GM12891 (cell line): ENCODE data around the gene FMN1.
"Not testable (repeated sequence)": the region's sequence is repeated elsewhere in the genome, so short reads cannot be mapped to it uniquely, and the experiment has no call there.

ENCODE experiments used
- DNase-seq: peaks from one replicate; pipeline ENCODE4 v3.0.0; 2011; ENCODE audit warnings: low spot score; ENCODE audit not compliant: insufficient read length
- FAIRE-seq: peaks from 2 replicates; lab custom pipeline; 2011; peaks lifted over from hg19 to GRCh38; lab: Jason Lieb, UNC
- PAX5 ChIP-seq: IDR thresholded peaks from 2 replicates; pipeline ENCODE4 v1.6.1; 2011; ENCODE audit warnings: low read length, moderate library complexity, mild to moderate bottlenecking; ENCODE audit not compliant: insufficient read depth, severe bottlenecking
- POLR2A ChIP-seq: IDR thresholded peaks from 2 replicates; pipeline ENCODE4 v1.6.1; 2011; ENCODE audit warnings: low read depth, low read length, control low read depth
- POLR2AphosphoS5 ChIP-seq: IDR thresholded peaks from 2 replicates; pipeline ENCODE4 v1.6.1; 2011; ENCODE audit warnings: low read depth, low read length, control low read depth
- POU2F2 ChIP-seq: IDR thresholded peaks from 2 replicates; pipeline ENCODE4 v1.6.1; 2011; ENCODE audit warnings: low read depth, mild to moderate bottlenecking, control low read depth, low read length, moderate library complexity
- SPI1 ChIP-seq: IDR thresholded peaks from 2 replicates; pipeline ENCODE4 v1.6.1; 2011; ENCODE audit warnings: low read depth, low read length, control low read depth
- TAF1 ChIP-seq: IDR thresholded peaks from 2 replicates; pipeline ENCODE4 v1.6.1; 2011; ENCODE audit warnings: low read depth, low read length, control low read depth

The FMN1 gene

GRCh38 chr15:33086500-33087121 is 107.9 kb downstream of the FMN1 start:
- FAIRE-seq = peak; percentile 9
- TF ChIP-seq PAX5 (no peak), SPI1 (no peak), POLR2A (no peak)
- no peak for DNase-seq

- TF ChIP-seq POLR2A = no peak
- no peak for TF ChIP-seq PAX5
- no peak for TF ChIP-seq TAF1
- TF ChIP-seq SPI1 = no peak
- no peak for TF ChIP-seq POLR2AphosphoS5
- TF ChIP-seq POU2F2 = no peak
- FAIRE-seq (no peak), DNase-seq (no peak)
These were observed 109.9 kb downstream of the FMN1 start for GRCh38 chr15:33084661-33085060.

GRCh38 chr15:33083232-33084081 is 111.1 kb downstream of the FMN1 start:
- FAIRE-seq (no peak), DNase-seq (no peak)
- TF ChIP-seq TAF1 (no peak), POU2F2 (no peak), POLR2A (no peak), SPI1 (no peak), PAX5 (no peak), POLR2AphosphoS5 (no peak)

- DNase-seq (no peak), FAIRE-seq (no peak)
- TF ChIP-seq TAF1 (no peak), PAX5 (no peak), POLR2A (no peak), POU2F2 (no peak), SPI1 (no peak), POLR2AphosphoS5 (no peak)
These were observed 114.5 kb downstream of the FMN1 start for GRCh38 chr15:33080006-33080405.

- FAIRE-seq (no peak), DNase-seq (no peak)
- no peak for TF ChIP-seq PAX5
- TF ChIP-seq TAF1 = no peak
- no peak for TF ChIP-seq POLR2A
- no peak for TF ChIP-seq SPI1
- TF ChIP-seq POU2F2 = no peak
- no peak for TF ChIP-seq POLR2AphosphoS5
These were observed 115.9 kb downstream of the FMN1 start for GRCh38 chr15:33078607-33079006.

GRCh38 chr15:33076937-33077336 is 117.6 kb downstream of the FMN1 start:
- no peak for FAIRE-seq
- TF ChIP-seq POLR2A = no peak
- TF ChIP-seq PAX5 = no peak
- TF ChIP-seq POU2F2 = no peak
- TF ChIP-seq SPI1 = no peak
- no peak for TF ChIP-seq TAF1
- TF ChIP-seq POLR2AphosphoS5 = no peak
- DNase-seq = no peak

- TF ChIP-seq POU2F2 = no peak
- TF ChIP-seq SPI1 = no peak
- no peak for TF ChIP-seq TAF1
- TF ChIP-seq POLR2AphosphoS5 = no peak
- TF ChIP-seq PAX5 = no peak
- TF ChIP-seq POLR2A = no peak
- DNase-seq = no peak
- FAIRE-seq = no peak
These were observed 119.6 kb downstream of the FMN1 start for GRCh38 chr15:33074942-33075341.

- FAIRE-seq = no peak
- no peak for TF ChIP-seq TAF1
- TF ChIP-seq POLR2AphosphoS5 = no peak
- no peak for TF ChIP-seq PAX5
- no peak for TF ChIP-seq SPI1
- TF ChIP-seq POU2F2 = no peak
- no peak for TF ChIP-seq POLR2A
- no peak for DNase-seq
These were observed 120.3 kb downstream of the FMN1 start for GRCh38 chr15:33074212-33074611.

GRCh38 chr15:33071451-33071850 is 123.1 kb downstream of the FMN1 start:
- TF ChIP-seq POLR2AphosphoS5 (no peak), POLR2A (no peak), POU2F2 (no peak), SPI1 (no peak), PAX5 (no peak), TAF1 (no peak)
- FAIRE-seq = no peak
- no peak for DNase-seq

GRCh38 chr15:33069903-33070302 is 124.6 kb downstream of the FMN1 start:
- not testable (repeated sequence) for FAIRE-seq, DNase-seq
